HG02884 (cell line): ENCODE data around the gene ITCH.
"Not testable (repeated sequence)": the region's sequence is repeated elsewhere in the genome, so short reads cannot be mapped to it uniquely, and the experiment has no call there.

Experiments used
- ATAC-seq: cut with Tn5 transposase; IDR thresholded peaks from one replicate; pipeline ENCODE4 v1.9.1; 2021; ENCODE audit warnings: mild to moderate bottlenecking, moderate library complexity; ENCODE audit not compliant: unreplicated experiment

Gene ITCH

DNA sequence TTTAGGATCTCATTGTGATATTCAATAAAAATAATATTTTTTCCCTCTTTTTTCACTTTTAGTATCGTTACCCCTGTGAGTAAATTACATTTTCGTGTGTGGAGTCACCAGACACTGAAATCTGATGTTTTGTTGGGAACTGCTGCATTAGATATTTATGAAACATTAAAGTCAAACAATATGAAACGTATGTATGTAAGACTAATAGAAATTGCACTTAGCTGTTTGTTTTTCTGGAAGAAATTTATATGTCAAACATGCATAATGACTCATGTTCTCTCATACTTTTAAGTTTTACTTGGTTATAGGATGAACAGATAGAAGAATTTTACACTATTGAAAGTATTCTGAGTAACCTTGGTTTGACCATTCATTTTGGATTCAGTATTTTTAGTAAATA is 49.4 kb downstream of the ITCH start:
- no peak for ATAC-seq

- not testable (repeated sequence) for ATAC-seq
Measured at GRCh38 chr20:34414525-34414924, 51.5 kb downstream of the ITCH start.

- no peak for ATAC-seq
Measured at GRCh38 chr20:34415079-34415478, 52.0 kb downstream of the ITCH start.

- ATAC-seq, result no peak
Measured at GRCh38 chr20:34420146-34420545, 57.1 kb downstream of the ITCH start.

DNA sequence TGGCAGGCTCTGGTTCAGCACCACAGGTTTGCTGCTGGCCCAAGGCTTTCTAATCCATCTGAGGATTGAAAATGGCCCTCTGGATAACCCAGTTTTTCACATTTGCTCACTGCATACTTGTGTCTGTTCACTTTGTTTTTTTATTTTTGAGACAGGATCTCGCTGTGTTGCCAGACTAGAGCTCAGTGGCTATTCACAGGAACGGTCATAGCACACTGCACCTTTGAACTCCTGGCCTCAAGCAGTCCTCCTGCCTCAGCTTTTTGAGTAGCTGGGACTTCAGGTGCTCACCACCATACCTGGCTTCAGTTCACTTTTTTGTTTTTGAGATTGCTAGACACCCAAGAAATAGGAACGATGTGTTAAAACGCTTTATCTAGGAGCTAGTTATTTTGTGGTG is 57.9 kb downstream of the ITCH start:
- no peak for ATAC-seq

- no peak for ATAC-seq
Measured at GRCh38 chr20:34421766-34422466, 58.8 kb downstream of the ITCH start.

DNA sequence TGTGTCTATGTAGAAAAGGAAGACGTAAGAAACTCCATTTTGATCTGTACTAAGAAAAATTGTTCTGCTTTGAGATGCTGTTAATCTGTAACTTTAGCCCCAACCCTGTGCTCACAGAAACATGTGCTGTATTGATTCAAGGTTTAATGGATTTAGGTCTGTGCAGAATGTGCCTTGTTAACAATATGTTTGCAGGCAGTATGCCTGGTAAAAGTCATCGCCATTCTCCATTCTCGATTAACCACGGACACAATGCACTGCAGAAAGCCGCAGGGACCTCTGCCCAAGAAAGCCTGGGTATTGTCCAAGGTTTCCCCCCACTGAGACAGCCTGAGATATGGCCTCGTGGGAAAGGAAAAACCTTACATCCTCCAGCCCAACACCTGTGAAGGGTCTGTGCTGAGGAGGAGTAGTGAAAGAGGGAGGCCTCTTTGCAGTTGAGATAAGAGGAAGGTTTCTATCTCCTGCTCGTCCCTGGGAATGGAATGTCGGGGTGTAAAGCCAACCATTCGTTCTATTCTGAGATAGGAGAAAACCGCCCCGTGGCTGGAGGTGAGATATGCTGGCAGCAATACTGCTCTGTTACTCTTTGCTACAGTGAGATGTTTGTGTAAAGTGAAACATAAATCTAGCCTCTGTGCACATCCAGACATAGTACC is 62.1 kb downstream of the ITCH start:
- not testable (repeated sequence) for ATAC-seq

- ATAC-seq, result no peak
Measured at GRCh38 chr20:34426026-34426425, 63.0 kb downstream of the ITCH start.

- no peak for ATAC-seq
Measured at GRCh38 chr20:34427331-34427730, 64.3 kb downstream of the ITCH start.

DNA sequence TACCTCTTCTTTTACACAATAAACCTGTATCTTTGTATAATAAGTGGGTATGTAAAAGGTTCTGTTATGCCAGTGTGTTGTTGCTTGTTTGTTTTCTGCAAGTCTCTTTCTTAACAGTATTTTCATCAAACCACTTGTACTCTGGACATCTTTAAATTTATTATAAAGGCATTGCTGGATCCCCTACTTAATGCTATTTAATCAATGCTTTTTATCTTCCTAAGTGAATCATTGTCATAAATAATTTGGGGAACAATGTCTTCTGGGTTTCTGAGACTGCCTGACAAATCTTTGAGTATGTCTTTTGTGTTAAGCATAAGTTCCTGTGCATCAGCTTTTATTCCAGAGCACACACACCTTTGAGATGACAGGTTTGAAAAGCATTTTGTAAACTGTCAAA is 64.7 kb downstream of the ITCH start:
- no peak for ATAC-seq

GRCh38 chr20:34431168-34431567 is 68.1 kb downstream of the ITCH start:
- ATAC-seq, result no peak

- ATAC-seq, result not testable (repeated sequence)
Measured at GRCh38 chr20:34432663-34433062, 69.6 kb downstream of the ITCH start.

GRCh38 chr20:34433391-34433790 is 70.3 kb downstream of the ITCH start:
- ATAC-seq, result no peak

GRCh38 chr20:34435589-34435988 is 72.5 kb downstream of the ITCH start:
- no peak for ATAC-seq

DNA sequence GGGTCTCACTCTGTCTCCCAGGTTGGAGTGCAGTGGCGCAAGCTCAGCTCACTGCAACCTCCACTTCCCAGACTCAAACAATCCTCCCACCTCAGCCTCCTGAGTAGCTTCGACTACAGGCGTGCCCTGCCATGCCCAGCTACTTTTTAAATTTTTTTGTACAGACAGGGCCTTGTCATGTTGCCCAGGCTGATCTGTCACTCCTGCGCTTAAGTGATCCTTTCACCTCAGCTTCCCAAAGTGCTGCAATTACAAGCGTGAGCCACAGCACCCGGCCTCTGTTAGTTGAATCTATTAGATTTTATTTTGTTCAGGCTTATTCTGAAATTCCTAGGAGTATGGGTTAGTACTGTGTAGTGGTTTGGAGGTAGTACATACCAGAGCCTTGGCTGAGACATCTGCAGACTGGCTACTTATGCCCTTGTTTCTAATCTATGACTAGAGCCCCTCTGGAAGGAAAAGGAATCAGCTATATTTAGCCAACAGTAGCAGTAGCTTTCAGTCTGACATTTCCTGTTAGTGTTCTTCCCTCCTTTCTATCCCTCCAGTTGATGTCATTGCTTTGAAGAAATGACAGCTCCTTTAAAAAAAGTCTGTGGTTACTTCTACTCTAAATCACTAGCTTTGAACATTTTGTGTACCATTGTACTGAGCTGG is 74.4 kb downstream of the ITCH start:
- no peak for ATAC-seq

DNA sequence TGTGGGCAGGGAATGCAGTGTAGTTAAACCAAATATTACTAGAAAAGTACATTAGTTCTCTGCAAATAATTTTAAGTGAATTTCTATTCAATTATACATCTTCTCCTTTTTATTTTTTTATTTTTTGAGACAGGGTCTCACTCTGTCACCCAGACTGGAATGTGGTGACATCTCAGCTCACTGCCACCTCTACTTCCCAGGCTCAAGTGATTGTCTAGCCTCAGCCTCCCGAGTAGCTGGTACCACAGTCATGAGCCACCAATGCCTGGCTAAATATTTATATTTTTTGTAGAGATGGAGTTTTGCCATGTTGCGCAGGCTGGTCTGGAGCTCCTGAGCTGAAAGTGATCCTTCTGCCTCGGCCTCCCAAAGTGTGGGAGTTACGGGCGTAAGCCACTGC is 76.1 kb downstream of the ITCH start:
- no peak for ATAC-seq

DNA sequence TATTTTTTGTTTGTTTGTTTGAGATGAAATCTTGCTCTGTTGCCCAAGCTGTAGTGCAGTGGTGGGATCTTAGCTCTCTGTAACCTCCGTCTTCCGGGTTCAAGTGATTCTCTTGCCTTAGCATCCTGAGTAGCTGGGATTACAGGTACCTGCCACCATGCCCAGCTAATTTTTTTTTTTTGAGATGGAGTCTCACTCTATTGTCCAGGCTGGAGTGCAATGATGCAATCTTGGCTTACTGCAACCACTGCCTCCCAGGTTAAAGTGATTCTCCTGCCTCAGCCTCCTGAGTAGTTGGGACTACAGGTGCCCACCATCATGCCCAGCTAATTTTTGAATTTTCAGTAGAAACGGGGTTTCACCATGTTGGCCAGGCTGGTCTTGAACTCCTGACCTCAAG is 78.3 kb downstream of the ITCH start:
- ATAC-seq, result not testable (repeated sequence)

- ATAC-seq, result no peak
Measured at GRCh38 chr20:34443546-34443945, 80.5 kb downstream of the ITCH start.

DNA sequence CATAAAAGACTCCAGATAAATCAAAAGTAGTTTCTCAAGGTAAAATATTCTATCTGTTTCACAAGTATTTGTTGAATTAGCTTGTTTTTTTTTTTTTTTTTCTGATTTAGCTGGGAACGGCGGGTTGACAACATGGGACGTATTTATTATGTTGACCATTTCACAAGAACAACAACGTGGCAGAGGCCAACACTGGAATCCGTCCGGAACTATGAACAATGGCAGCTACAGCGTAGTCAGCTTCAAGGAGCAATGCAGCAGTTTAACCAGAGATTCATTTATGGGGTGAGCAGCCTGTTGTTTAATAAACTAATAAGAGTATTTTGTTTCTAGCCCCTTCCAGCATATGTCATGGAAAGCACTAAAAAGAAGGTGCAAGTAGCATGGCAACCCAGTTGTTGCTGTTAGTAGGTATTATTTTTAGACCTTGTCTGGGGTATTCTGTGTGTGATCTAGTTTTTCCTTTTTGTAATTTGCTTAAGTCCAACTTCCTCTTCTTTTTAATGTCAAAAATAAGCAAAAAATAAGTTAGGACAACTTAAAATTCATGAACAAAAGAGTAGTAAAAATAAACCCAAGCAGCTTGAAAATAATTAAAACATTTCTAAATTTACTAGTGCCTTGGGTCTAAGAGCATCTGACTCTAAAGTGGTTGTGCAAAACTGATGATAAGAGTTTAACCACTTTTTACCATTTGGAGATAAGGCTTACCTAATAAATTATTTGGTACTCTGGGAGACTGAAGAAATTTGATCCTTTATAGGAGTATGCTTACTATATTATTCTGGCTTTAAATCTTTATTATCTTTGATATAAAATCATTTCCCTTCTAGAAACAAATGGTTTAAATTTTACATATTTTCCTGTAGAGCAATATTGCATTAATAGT is 82.3 kb downstream of the ITCH start:
- no peak for ATAC-seq

- no peak for ATAC-seq
Measured at GRCh38 chr20:34448517-34448916, 85.4 kb downstream of the ITCH start.
